NB4 (cell line): Measurements from ENCODE around the gene IGSF23.
A peak's percentile ranks its signal among the peaks of the same experiment; 100 is the strongest.

Experiments used
- DNase-seq: peaks from one replicate; pipeline ENCODE4 v3.0.0; 2010; ENCODE audit warnings: low read depth
- H3K4me3 ChIP-seq: one replicate; pipeline ENCODE4 v1.5.1; 2011; ENCODE audit warnings: mild to moderate bottlenecking, low read depth, low read length, moderate library complexity
- CTCF ChIP-seq: IDR thresholded peaks from one replicate; pipeline ENCODE4 v1.5.1; 2012; ENCODE audit warnings: low read depth, low read length
- MAX ChIP-seq: IDR thresholded peaks from 2 replicates; pipeline ENCODE4 v1.6.1; 2011; ENCODE audit warnings: low read depth, low read length
- MYC ChIP-seq: IDR thresholded peaks from 2 replicates; pipeline ENCODE4 v1.6.1; 2011; ENCODE audit warnings: low read depth, low read length
- POLR2A ChIP-seq: IDR thresholded peaks from 2 replicates; pipeline ENCODE4 v1.6.1; 2011; ENCODE audit warnings: mild to moderate bottlenecking; ENCODE audit not compliant: insufficient read length; ENCODE audit errors: extremely low read depth

Gene IGSF23

GRCh38 chr19:44641501-44642265 lies 28.3 kb downstream of the IGSF23 start:
- TF ChIP-seq POLR2A (no peak), MYC (no peak), CTCF (no peak), MAX (no peak)
- no peak overlapping the region for H3K4me3 ChIP-seq
- DNase-seq, result no peak

- TF ChIP-seq MYC (no peak), MAX (no peak), POLR2A (no peak), CTCF (no peak)
- H3K4me3 ChIP-seq, result no peak overlapping the region
- DNase-seq, result no peak
These were observed 29.0 kb downstream of the IGSF23 start for GRCh38 chr19:44642377-44642776.

GRCh38 chr19:44643605-44644401 lies 30.4 kb downstream of the IGSF23 start, which contains the start of gene PVR:
Gene PVR (plus strand): TSS chr19:44643910. CDS start chr19:44644097, 187 bp downstream.
- TF ChIP-seq MYC (0 out of 2 replicates have a peak, but pooled peaks have one; percentile 27), POLR2A (peak; percentile 65), CTCF (no peak), MAX (peak; percentile 3; the same call in 1 of the 2 replicates)
- peak within 1 kb of the TSS; percentile 83 for H3K4me3 ChIP-seq
- peak; percentile 74 for DNase-seq

- TF ChIP-seq MAX, result no peak
- DNase-seq, result peak; percentile 45
- H3K4me3 ChIP-seq, result peak overlapping the region; percentile 83
These were observed 31.1 kb downstream of the IGSF23 start for GRCh38 chr19:44644402-44645016.

- no peak for DNase-seq
- TF ChIP-seq POLR2A, result no peak
- no peak overlapping the region for H3K4me3 ChIP-seq
These were observed 32.2 kb downstream of the IGSF23 start for GRCh38 chr19:44645407-44646048.

GRCh38 chr19:44646049-44646416 lies 32.7 kb downstream of the IGSF23 start:
- no peak for TF ChIP-seq MYC
- TF ChIP-seq POLR2A, result no peak
- no peak for TF ChIP-seq MAX
- no peak for TF ChIP-seq CTCF
- no peak overlapping the region for H3K4me3 ChIP-seq
- DNase-seq, result no peak
